ENCODE measurements around the gene POLRMT.

DNA sequence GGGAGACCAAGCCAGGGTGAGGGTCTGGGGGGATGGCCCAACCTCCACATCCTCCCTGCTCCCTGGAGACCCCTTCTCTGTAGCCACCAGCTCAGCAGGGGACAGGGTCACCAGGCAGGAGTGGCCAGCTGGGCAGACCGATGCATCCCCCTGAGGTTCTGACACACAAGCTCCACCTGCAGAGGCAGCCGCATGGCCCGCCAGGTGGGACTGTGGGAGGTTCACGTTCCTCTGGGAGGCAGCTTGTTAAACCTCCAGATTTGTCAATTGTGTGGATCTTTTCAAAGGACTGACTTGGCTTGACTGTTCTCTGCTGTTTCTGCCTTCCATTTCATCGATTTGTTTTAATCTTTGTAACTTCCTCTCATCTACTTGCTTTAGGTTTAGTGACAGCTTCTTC is 8.1 kb downstream of the POLRMT start:
- TF ChIP-seq, protein P1, sequence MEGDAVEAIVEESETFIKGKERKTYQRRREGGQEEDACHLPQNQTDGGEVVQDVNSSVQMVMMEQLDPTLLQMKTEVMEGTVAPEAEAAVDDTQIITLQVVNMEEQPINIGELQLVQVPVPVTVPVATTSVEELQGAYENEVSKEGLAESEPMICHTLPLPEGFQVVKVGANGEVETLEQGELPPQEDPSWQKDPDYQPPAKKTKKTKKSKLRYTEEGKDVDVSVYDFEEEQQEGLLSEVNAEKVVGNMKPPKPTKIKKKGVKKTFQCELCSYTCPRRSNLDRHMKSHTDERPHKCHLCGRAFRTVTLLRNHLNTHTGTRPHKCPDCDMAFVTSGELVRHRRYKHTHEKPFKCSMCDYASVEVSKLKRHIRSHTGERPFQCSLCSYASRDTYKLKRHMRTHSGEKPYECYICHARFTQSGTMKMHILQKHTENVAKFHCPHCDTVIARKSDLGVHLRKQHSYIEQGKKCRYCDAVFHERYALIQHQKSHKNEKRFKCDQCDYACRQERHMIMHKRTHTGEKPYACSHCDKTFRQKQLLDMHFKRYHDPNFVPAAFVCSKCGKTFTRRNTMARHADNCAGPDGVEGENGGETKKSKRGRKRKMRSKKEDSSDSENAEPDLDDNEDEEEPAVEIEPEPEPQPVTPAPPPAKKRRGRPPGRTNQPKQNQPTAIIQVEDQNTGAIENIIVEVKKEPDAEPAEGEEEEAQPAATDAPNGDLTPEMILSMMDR (IDR thresholded peaks at IDR 0.05): no peak
- no peak for TF ChIP-seq POLR2A (IDR thresholded peaks at IDR 0.05)
